MM.1S (cell line): ENCODE results near the gene TIFAB.

Experiments used
- DNase-seq: peaks from one replicate; pipeline ENCODE4 v3.0.0-alpha.2; 2015
- H2AFZ ChIP-seq: fragments of 300-600 bp; sonication (generic); 2 replicates; pipeline ENCODE4 v1.6.0; 2016; ENCODE audit warnings: antibody characterized with exemption, low read length
- H3F3A ChIP-seq: fragments of 300-600 bp; sonication (generic); 2 replicates; pipeline ENCODE4 v1.6.1; 2016; ENCODE audit warnings: mild to moderate bottlenecking, antibody characterized with exemption, low read length, moderate library complexity, mixed read lengths; ENCODE audit not compliant: insufficient read depth
- H3K27ac ChIP-seq: fragments of 300-600 bp; sonication (generic); 2 replicates; pipeline ENCODE4 v1.5.1; 2016; ENCODE audit warnings: mild to moderate bottlenecking, low read length
- H3K27me3 ChIP-seq: fragments of 300-600 bp; sonication (generic); replicated peaks from 2 replicates; pipeline ENCODE4 v1.6.0; 2016; ENCODE audit warnings: low read length; ENCODE audit not compliant: insufficient read depth
- H3K36me3 ChIP-seq: fragments of 300-600 bp; sonication (generic); replicated peaks from 2 replicates; pipeline ENCODE4 v1.6.1; 2016; ENCODE audit warnings: mild to moderate bottlenecking, low read length, mixed read lengths; ENCODE audit not compliant: insufficient read depth
- H3K4me1 ChIP-seq: fragments of 300-600 bp; sonication (generic); 2 replicates; pipeline ENCODE4 v1.6.1; 2016; ENCODE audit warnings: low read length, mixed read lengths
- H3K4me2 ChIP-seq: fragments of 300-600 bp; sonication (generic); 2 replicates; pipeline ENCODE4 v1.6.0; 2016; ENCODE audit warnings: low read depth, low read length
- H3K4me3 ChIP-seq: fragments of 300-600 bp; sonication (generic); 2 replicates; pipeline ENCODE4 v1.5.1; 2016; ENCODE audit warnings: low read length, mixed read lengths
- H3K79me2 ChIP-seq: fragments of 300-600 bp; sonication (generic); 2 replicates; pipeline ENCODE4 v1.6.1; 2016; ENCODE audit warnings: mixed run types, low read length, mixed read lengths
- H3K9ac ChIP-seq: fragments of 300-600 bp; sonication (generic); 2 replicates; pipeline ENCODE4 v1.6.1; 2016; ENCODE audit warnings: low read length, mixed read lengths
- H3K9me2 ChIP-seq: fragments of 300-600 bp; sonication (generic); replicated peaks from 2 replicates; pipeline ENCODE4 v1.6.1; 2016; ENCODE audit warnings: mild to moderate bottlenecking, low read length, mixed read lengths; ENCODE audit not compliant: insufficient read depth
- H3K9me3 ChIP-seq: fragments of 300-600 bp; sonication (generic); replicated peaks from 2 replicates; pipeline ENCODE4 v1.6.1; 2016; ENCODE audit warnings: mild to moderate bottlenecking, low read length, mixed read lengths; ENCODE audit not compliant: insufficient read depth
- H4K20me1 ChIP-seq: fragments of 300-600 bp; sonication (generic); 2 replicates; pipeline ENCODE4 v1.6.1; 2016; ENCODE audit warnings: mild to moderate bottlenecking, low read length, moderate library complexity, mixed read lengths; ENCODE audit not compliant: insufficient read depth
- CTCF ChIP-seq: fragments of 300-600 bp; sonication (generic); IDR thresholded peaks from 2 replicates; pipeline ENCODE4 v1.5.1; 2016; ENCODE audit warnings: antibody characterized with exemption, low read length, mixed read lengths
- EZH2 ChIP-seq: fragments of 300-600 bp; sonication (generic); optimal IDR thresholded peaks from 2 replicates; pipeline ENCODE3; 2017; ENCODE audit warnings: low read depth, mild to moderate bottlenecking, antibody characterized with exemption, low read length, mixed read lengths
- EZH2phosphoT487 ChIP-seq: fragments of 300-600 bp; sonication (generic); IDR thresholded peaks from 2 replicates; pipeline ENCODE4 v1.6.1; 2018; ENCODE audit warnings: antibody characterized with exemption, low read length

TIFAB gene

DNA sequence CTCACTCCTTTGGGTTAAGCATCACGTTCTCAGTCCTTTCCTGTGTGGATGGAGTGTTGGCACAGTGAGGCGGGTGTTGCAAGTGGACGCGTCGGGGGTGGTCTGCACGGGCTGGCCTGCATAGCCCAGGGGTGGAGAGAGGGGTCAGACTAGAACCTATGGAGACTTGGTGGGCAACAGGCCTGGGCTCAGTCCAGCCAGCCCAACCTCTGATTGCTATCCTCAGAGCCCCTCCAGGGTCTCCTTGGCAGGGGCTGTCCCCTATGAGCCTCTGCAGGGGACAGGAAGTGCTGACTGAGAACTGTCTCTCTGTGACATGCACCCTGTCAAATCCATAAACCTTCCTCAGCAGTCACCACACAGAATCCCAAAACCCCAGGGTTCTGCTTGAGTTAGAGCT, 7.3 kb downstream of the TIFAB start:
- H3K4me3 ChIP-seq = no peak overlapping the region
- no peaks in the 10 kb centered on the region for H3K27me3 ChIP-seq
- H3K9me3 ChIP-seq = no peaks in the 10 kb centered on the region
- no peaks in the 10 kb centered on the region for H4K20me1 ChIP-seq
- H3F3A ChIP-seq = no peaks in the 10 kb centered on the region
- DNase-seq = no peak
- H3K9me2 ChIP-seq = no peaks in the 10 kb centered on the region
- H3K9ac ChIP-seq = no peak overlapping the region
- H3K36me3 ChIP-seq = no peaks in the 10 kb centered on the region
- H2AFZ ChIP-seq = no peak overlapping the region
- H3K27ac ChIP-seq = no peak overlapping the region
- H3K4me1 ChIP-seq = no peaks in the 10 kb centered on the region
- TF ChIP-seq EZH2 = no peak
- TF ChIP-seq EZH2phosphoT487 = no peak
- no peak for TF ChIP-seq CTCF
- no peak overlapping the region for H3K4me2 ChIP-seq
- no peaks in the 10 kb centered on the region for H3K79me2 ChIP-seq

GRCh38 chr5:135444360-135444759, 7.8 kb downstream of the TIFAB start:
- Histone ChIP-seq H4K20me1 (no peaks in the 10 kb centered on the region), H3K9me3 (no peaks in the 10 kb centered on the region), H3K36me3 (no peaks in the 10 kb centered on the region), H3K4me1 (no peaks in the 10 kb centered on the region), H3K27ac (no peak overlapping the region), H3K79me2 (no peaks in the 10 kb centered on the region), H3K4me3 (no peak overlapping the region), H2AFZ (no peak overlapping the region), H3K9me2 (no peaks in the 10 kb centered on the region), H3F3A (no peaks in the 10 kb centered on the region), H3K9ac (no peak overlapping the region), H3K4me2 (no peak overlapping the region), H3K27me3 (no peaks in the 10 kb centered on the region)
- TF ChIP-seq EZH2 (no peak), EZH2phosphoT487 (no peak), CTCF (no peak)
- no peak for DNase-seq

DNA sequence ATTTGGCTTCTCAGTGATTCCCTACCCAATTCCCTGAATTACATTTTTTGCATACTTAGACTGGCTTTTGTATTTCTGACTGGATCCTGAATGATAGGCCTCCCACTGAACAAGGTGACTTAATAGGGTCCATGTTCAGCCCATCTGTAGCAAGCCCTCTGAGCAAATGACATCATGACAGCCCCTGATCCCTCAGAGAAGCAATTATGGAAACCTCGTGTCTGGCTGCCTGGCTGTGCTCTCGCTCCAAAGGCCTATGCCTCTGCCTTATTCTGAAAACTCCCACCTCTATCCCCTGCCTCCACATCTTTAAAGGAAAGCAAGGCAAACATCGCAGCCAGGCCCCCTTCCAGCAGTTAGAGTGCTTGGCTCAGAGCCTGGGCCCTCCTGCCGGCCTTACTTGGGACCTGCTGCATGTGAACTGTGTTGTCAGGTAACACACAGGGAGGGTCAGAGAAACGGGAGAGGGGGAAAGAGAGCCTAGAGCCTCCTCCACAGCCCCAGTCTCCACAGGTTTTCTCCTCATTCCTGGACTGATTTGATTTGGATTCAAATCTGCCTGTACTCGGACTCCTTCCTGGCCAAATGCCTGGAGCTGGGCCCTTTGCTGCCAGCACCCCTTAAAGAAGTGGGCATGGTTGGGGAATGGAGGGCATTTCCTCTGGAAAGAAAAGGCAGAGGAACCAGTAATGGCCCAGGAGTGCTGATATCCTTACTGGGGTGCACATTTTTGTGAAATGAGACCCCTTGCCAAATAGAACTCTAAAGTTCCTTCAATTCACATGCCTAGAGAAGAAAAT, 8.8 kb downstream of the TIFAB start:
- H3K9me2 ChIP-seq = no peaks in the 10 kb centered on the region
- no peaks in the 10 kb centered on the region for H3F3A ChIP-seq
- H3K27me3 ChIP-seq = no peaks in the 10 kb centered on the region
- H3K9me3 ChIP-seq = no peaks in the 10 kb centered on the region
- H3K4me2 ChIP-seq = no peak overlapping the region
- H3K4me3 ChIP-seq = no peak overlapping the region
- no peaks in the 10 kb centered on the region for H3K79me2 ChIP-seq
- H3K4me1 ChIP-seq = no peaks in the 10 kb centered on the region
- H2AFZ ChIP-seq = no peak overlapping the region
- no peak overlapping the region for H3K9ac ChIP-seq
- DNase-seq = no peak
- TF ChIP-seq CTCF (no peak), EZH2 (no peak), EZH2phosphoT487 (no peak)
- H4K20me1 ChIP-seq = no peaks in the 10 kb centered on the region
- no peaks in the 10 kb centered on the region for H3K36me3 ChIP-seq
- H3K27ac ChIP-seq = no peak overlapping the region
